Gastroesophageal sphincter (tissue), 4 donors: ENCODE measurements around the gene KITLG. TPM values are rescaled to one million over a fixed set of nuclear protein-coding genes. Genes with fewer than 3 reads are reported as not detected.

ENCODE experiments used
- ATAC-seq: fragments of 150-250 bp; one replicate; pipeline ENCODE4 v1.9.1; 2016; ENCODE audit warnings: mild to moderate bottlenecking, moderate library complexity
- H3K27ac ChIP-seq, 4 donors: fragments of 200-600 bp; sonication (generic) in 3 of 4; 1 replicate in 3 of 4; 2 replicates in 1 of 4; pipeline ENCODE4 v1.5.1; 2016 to 2019
- H3K27me3 ChIP-seq: fragments of 200-600 bp; sonication (generic); one replicate; pipeline ENCODE4 v1.5.1; 2019
- H3K36me3 ChIP-seq, 2 donors: fragments of 200-600 bp; sonication (generic); one replicate each; pipeline ENCODE4 v1.5.1; 2019; ENCODE audit warnings: control low read depth in 1 of 2
- H3K4me1 ChIP-seq, 3 donors: fragments of 200-600 bp; sonication (generic); 1 replicate in 2 of 3; 2 replicates in 1 of 3; pipeline ENCODE4 v1.5.1; 2016 to 2019; ENCODE audit warnings: control low read depth in 2 of 3
- H3K4me3 ChIP-seq, 2 donors: fragments of 200-600 bp; sonication (generic); one replicate each; pipeline ENCODE4 v1.5.1; 2019; ENCODE audit warnings: mild to moderate bottlenecking in 1 of 2, moderate library complexity in 1 of 2
- H3K9me3 ChIP-seq, 3 donors: fragments of 200-600 bp; sonication (generic); one replicate each; pipeline ENCODE4 v1.5.1; 2017 to 2019; ENCODE audit warnings: control low read depth in 2 of 3
- CTCF ChIP-seq, 4 experiments: fragments of 200-600 bp in 2 of 4; fragments of 450-650 bp in 2 of 4; sonication (generic) in 1 of 4; IDR thresholded peaks; one replicate each; pipeline ENCODE4 v1.5.1; 2017 to 2019; ENCODE audit warnings: antibody characterized with exemption in 4 of 4, mild to moderate bottlenecking in 2 of 4, moderate library complexity in 2 of 4
- EP300 ChIP-seq: sonication (generic); formaldehyde crosslinking; IDR thresholded peaks from one replicate; pipeline ENCODE4 v1.6.1; 2017; ENCODE audit warnings: antibody characterized with exemption, mild to moderate bottlenecking
- POLR2A ChIP-seq, 2 donors: fragments of 450-650 bp; IDR thresholded peaks; one replicate each; pipeline ENCODE4 v1.6.1; 2017; ENCODE audit warnings: antibody characterized with exemption in 2 of 2, mild to moderate bottlenecking in 2 of 2, moderate library complexity in 1 of 2
- POLR2AphosphoS5 ChIP-seq: sonication (generic); formaldehyde crosslinking; IDR thresholded peaks from one replicate; pipeline ENCODE4 v1.6.1; 2017; ENCODE audit warnings: antibody characterized with exemption
- WGBS, 2 donors: methylation state at CpG; one replicate each; pipeline ENCODE4 v1.1.5; 2018; ENCODE audit warnings: low coverage in 1 of 2; 5-methylcytosine and 5-hydroxymethylcytosine counted together
- small RNA-seq, 4 donors: library from RNA; depleted of rRNA; stranded (forward); fragments of <200 nt; gene quantifications; one replicate each; pipeline ENCODE3, GENCODE V24; 2016
- total RNA-seq, 4 donors: library from RNA; depleted of rRNA; stranded (reverse); fragments of >200 nt; gene quantifications; one replicate each; pipeline ENCODE4 v1.1.0, GENCODE V29; 2016

Gene KITLG
- total RNA-seq, 4 donors from 2014 or later: 48.5 to 239 (median 112) TPM

DNA sequence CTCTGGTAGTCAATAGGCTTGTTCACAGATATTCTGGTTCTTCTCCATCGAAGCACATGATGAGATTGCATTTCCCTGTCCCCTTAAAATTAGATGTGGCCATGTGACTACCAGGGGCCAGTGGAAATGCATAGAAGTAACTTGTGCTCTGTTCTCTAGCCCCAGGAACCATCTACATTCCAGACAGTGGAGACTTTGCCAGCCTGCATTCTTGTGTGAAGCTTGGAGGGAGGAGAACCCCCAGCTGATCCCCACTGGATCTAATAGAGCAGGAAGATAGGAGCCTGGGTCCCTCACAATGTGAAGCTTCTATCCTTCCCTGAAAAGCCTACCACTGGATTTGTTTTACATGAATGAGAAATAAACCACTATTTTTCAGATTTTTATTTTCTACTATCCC lies 130.1 kb downstream of the KITLG start:
- Histone ChIP-seq H3K36me3 (no peaks in the 10 kb centered on the region), H3K4me3 (no peak overlapping the region), H3K9me3 (no peaks in the 10 kb centered on the region), H3K27ac (no peak overlapping the region), H3K27me3 (no peaks in the 10 kb centered on the region), H3K4me1 (no peaks in the 10 kb centered on the region)
- no peak for ATAC-seq
- 89 to 100% methylated on average over 1 of the region's 1 CpG for WGBS, 2 donors
- TF ChIP-seq CTCF (IDR thresholded peaks at IDR 0.05) (no peak), POLR2A (IDR thresholded peaks at IDR 0.05) (no peak), POLR2AphosphoS5 (no peak), EP300 (no peak)

GRCh38 chr12:88448337-88448915 lies 131.8 kb downstream of the KITLG start:
- ATAC-seq: no peak
- no peaks in the 10 kb centered on the region for H3K36me3 ChIP-seq
- 86 to 95% methylated on average over 5 of the region's 5 CpGs for WGBS, 2 donors
- TF ChIP-seq POLR2A (IDR thresholded peaks at IDR 0.05) (no peak), CTCF (IDR thresholded peaks at IDR 0.05) (no peak), POLR2AphosphoS5 (no peak)
- H3K9me3 ChIP-seq: no peaks in the 10 kb centered on the region
- no peak overlapping the region for H3K4me3 ChIP-seq
- no peak overlapping the region for H3K27ac ChIP-seq
- no peaks in the 10 kb centered on the region for H3K27me3 ChIP-seq
- H3K4me1 ChIP-seq: no peaks in the 10 kb centered on the region

GRCh38 chr12:88445705-88446394 lies 134.4 kb downstream of the KITLG start:
- no peak for TF ChIP-seq EP300
- TF ChIP-seq CTCF (IDR thresholded peaks at IDR 0.05): no peak
- TF ChIP-seq POLR2AphosphoS5: no peak
- TF ChIP-seq POLR2A (IDR thresholded peaks at IDR 0.05): no peak
- ATAC-seq: no peak
- H3K36me3 ChIP-seq: no peaks in the 10 kb centered on the region
- H3K4me1 ChIP-seq: no peaks in the 10 kb centered on the region
- no peaks in the 10 kb centered on the region for H3K27me3 ChIP-seq
- H3K27ac ChIP-seq: no peak overlapping the region
- no peak overlapping the region for H3K4me3 ChIP-seq
- H3K9me3 ChIP-seq: no peaks in the 10 kb centered on the region

DNA sequence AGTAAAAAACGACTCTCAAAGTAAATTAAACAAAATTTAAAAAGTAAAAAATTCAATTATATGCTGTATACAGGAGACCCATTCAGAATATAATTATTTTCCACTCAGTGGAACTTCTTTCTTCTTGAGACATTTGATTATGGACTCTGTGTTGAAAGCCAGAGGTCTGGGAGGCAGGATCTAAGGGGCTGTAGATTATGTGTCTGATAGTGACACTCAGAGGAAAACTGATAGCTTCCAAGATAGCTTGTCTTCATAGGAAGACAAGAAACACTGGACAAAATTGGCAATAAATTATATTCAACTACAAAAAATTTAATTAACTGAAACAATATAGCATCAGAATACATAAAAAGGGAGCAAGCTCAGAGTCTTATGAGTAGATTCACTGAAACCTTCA lies 135.8 kb downstream of the KITLG start:
- no peak overlapping the region for H3K4me3 ChIP-seq
- H3K27me3 ChIP-seq: no peaks in the 10 kb centered on the region
- H3K36me3 ChIP-seq: no peaks in the 10 kb centered on the region
- WGBS, 2 donors: 75 to 81% methylated on average over 1 of the region's 1 CpG
- no peaks in the 10 kb centered on the region for H3K4me1 ChIP-seq
- H3K27ac ChIP-seq: no peak overlapping the region
- ATAC-seq: no peak
- H3K9me3 ChIP-seq: no peaks in the 10 kb centered on the region
- TF ChIP-seq POLR2AphosphoS5 (no peak), CTCF (IDR thresholded peaks at IDR 0.05) (no peak), EP300 (no peak), POLR2A (IDR thresholded peaks at IDR 0.05) (no peak)

Small RNA genes lying within 50 kb of the gene (small RNA-seq; reads per million reads assigned to genes)
- 0 to 0.13 (median 0.04) reads per million in 4 donors for gene RNU1-117P
